ENCODE data around the gene HDAC8. TPM values are rescaled to one million over a fixed set of nuclear protein-coding genes. Genes with fewer than 3 reads are reported as not detected.

Gene HDAC8
- total RNA-seq (10 to 100 TPM in 5 of 6 donors, 1 to 10 TPM in 1; 8.5 to 17.2 (median 13.9) TPM), polyA plus RNA-seq (10 to 100 TPM; 15.2 to 21.6 TPM)

- Histone ChIP-seq H3K4me3 (peak within 1 kb of the TSS; percentile 21 to 51 (median 32)), H3K36me3 (no peaks in the 10 kb centered on the region), H3K4me1 (no peaks in the 10 kb centered on the region), H3K27ac (peak within 1 kb of the TSS in 2 of 4 donors; percentile 43 to 67), H3K27me3 (peaks cover 0 to 9% (median 0%) of the 10 kb centered on the region in 4 donors), H3K9me3 (no peaks in the 10 kb centered on the region)
- intact Hi-C loops (cut with DNase I): no loop called here
- 0 to 25% methylated on average over 36 of the region's 36 CpGs for WGBS, 2 donors
- FAIRE-seq (no peak), DNase-seq (peak; percentile 36 to 71 (median 58)), ATAC-seq (peak; percentile 87 to 96 (median 94))
- TF ChIP-seq, protein P1, sequence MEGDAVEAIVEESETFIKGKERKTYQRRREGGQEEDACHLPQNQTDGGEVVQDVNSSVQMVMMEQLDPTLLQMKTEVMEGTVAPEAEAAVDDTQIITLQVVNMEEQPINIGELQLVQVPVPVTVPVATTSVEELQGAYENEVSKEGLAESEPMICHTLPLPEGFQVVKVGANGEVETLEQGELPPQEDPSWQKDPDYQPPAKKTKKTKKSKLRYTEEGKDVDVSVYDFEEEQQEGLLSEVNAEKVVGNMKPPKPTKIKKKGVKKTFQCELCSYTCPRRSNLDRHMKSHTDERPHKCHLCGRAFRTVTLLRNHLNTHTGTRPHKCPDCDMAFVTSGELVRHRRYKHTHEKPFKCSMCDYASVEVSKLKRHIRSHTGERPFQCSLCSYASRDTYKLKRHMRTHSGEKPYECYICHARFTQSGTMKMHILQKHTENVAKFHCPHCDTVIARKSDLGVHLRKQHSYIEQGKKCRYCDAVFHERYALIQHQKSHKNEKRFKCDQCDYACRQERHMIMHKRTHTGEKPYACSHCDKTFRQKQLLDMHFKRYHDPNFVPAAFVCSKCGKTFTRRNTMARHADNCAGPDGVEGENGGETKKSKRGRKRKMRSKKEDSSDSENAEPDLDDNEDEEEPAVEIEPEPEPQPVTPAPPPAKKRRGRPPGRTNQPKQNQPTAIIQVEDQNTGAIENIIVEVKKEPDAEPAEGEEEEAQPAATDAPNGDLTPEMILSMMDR (IDR thresholded peaks at IDR 0.05): no peak
Observed at GRCh38 chrX:72572248-72573157, at the start of gene HDAC8. Gene HDAC8 (minus strand): TSS chrX:72572843. CDS start chrX:72572761, 82 bp downstream.

DNA sequence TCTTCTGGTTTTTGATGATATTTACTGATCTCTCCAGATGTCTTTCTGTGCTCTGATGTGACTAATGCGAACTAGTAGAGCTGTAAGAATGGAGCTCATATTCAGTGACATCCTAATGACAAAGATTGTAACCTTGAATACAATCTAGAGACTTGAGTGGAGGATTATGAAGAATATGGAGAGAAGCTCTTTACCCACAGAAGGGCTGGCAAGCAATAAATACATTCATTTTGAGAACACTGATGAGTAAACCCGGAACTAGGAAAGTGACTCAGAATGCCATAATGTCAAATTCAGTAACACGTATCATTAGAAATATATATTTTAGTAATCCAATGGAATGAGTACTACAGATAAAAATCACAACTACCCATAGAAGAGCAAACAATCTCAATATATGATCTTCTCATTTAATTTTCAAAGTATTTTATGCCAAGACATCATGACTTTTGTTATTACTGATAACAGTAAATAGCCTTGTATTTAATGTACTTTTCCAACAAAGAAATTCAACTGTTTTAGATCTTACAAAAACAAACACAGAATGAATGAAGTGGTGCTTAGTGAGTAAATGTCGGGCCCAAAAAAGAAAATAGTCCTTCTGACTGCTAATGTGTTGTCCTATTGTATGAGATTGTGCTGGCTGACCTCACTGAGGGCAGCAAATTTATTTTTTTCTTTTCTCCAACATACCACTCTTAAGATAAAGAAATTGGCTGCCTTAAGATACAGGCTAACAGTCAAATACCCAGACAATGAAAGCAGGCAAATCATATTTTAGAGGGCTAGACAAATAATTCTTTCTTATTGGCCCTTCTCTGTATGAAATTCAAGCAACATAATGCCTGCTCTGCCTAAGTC lies 49.2 kb upstream of the HDAC8 start:
- peaks cover 0 to 11% (median 6%) of the 10 kb centered on the region in 3 donors for H3K4me1 ChIP-seq
- DNase-seq: no peak
- peak in 1 of 4 donors; percentile 4 for ATAC-seq
- peak overlapping the region in 3 of 4 donors; percentile 48 to 60 (median 56) for H3K27ac ChIP-seq
- H3K9me3 ChIP-seq: no peaks in the 10 kb centered on the region
- no peak overlapping the region for H3K4me3 ChIP-seq
- H3K36me3 ChIP-seq: no peaks in the 10 kb centered on the region
- peak; percentile 26 for FAIRE-seq
- no peaks in the 10 kb centered on the region for H3K27me3 ChIP-seq
- intact Hi-C loops (cut with DNase I): no loop called here
- TF ChIP-seq, protein P1 (IDR thresholded peaks at IDR 0.05): no peak
- 69 to 74% methylated on average over 4 of the region's 4 CpGs for WGBS, 2 donors

DNA sequence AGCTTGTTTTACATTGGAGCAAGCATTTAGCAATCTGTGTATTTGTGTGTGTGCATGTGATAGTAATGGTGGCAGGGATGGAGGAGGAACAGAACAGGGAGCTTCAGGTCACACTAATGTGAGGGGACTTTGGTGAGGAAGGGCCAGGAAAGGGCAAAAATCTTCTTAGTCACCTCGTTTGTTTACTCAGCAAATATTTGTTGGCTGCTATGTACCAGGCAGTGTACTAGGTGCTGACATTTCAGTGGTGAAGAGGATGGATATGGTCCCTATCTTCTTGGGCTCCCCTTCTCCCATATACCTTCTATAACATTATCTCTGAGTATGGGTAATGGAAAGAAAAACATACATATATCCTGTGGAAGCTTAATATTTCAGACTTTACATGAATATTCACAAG lies 48.5 kb upstream of the HDAC8 start:
- FAIRE-seq: no peak
- H3K4me3 ChIP-seq: no peak overlapping the region
- peak overlapping the region; percentile 8 to 60 (median 52) for H3K27ac ChIP-seq
- H3K4me1 ChIP-seq: peaks cover 0 to 11% (median 6%) of the 10 kb centered on the region in 3 donors
- TF ChIP-seq, protein P1 (IDR thresholded peaks at IDR 0.05): no peak
- no peaks in the 10 kb centered on the region for H3K27me3 ChIP-seq
- H3K36me3 ChIP-seq: no peaks in the 10 kb centered on the region
- DNase-seq: peak in 2 of 6 donors; percentile 3 to 25
- 9 to 41% methylated on average over 1 of the region's 1 CpG for WGBS, 2 donors
- intact Hi-C loops (cut with DNase I): no loop called here
- ATAC-seq: peak; percentile 47 to 66 (median 62)
- no peaks in the 10 kb centered on the region for H3K9me3 ChIP-seq

DNA sequence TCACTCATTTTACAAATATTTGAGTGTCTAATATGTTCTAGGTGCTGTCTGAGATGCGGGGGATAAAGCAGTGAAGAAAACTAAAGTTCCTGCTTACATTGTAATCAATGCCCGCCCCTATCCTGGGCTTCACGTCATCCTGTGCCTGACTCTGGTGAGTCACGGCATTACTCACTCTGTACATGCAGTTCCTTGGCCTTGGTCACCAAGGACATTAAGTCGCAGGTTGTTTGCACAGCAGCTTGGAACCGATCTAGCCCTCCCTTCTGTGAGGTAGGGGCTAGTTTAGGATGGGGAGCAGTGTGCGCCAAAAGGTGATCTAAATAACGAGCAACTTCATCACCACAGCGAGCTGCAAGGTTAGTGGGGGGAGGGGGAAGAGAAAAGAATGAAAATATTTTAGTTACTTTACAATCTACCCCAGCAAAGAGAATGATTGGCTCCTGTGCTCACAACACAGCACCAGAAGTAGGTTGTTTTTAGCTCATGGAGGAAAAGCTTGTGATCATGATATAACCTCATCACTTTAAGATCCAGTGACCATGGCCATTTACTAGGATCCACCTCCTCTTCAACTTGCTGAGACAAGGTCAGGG lies 48.0 kb upstream of the HDAC8 start:
- no peaks in the 10 kb centered on the region for H3K9me3 ChIP-seq
- intact Hi-C loops (cut with DNase I): no loop called here
- no peak overlapping the region for H3K4me3 ChIP-seq
- H3K27ac ChIP-seq: peak overlapping the region; percentile 8 to 80 (median 58)
- no peaks in the 10 kb centered on the region for H3K36me3 ChIP-seq
- H3K4me1 ChIP-seq: peaks cover 0 to 11% (median 6%) of the 10 kb centered on the region in 3 donors
- WGBS, 2 donors: 28 to 41% methylated on average over 9 of the region's 9 CpGs
- TF ChIP-seq, protein P1 (IDR thresholded peaks at IDR 0.05): no peak
- DNase-seq (peak; percentile 55 to 86 (median 80)), ATAC-seq (peak; percentile 95 to 98 (median 97)), FAIRE-seq (no peak)
- no peaks in the 10 kb centered on the region for H3K27me3 ChIP-seq

All from pancreas (tissue), 10 donors.